KOPT-K1 (cell line): ENCODE measurements around the gene MAP3K13.
"Not testable (repeated sequence)": the region's sequence is repeated elsewhere in the genome, so short reads cannot be mapped to it uniquely, and the experiment has no call there.

Source experiments
- H3K27ac ChIP-seq: fragments of 200-600 bp; sonication (generic); 2 replicates; pipeline ENCODE4 v1.5.1; 2016; ENCODE audit warnings: antibody characterized with exemption, mild to moderate bottlenecking, low read depth, low read length; ENCODE audit not compliant: poor library complexity, severe bottlenecking
- H3K36me3 ChIP-seq: fragments of 200-600 bp; sonication (generic); 2 replicates; pipeline ENCODE4 v1.5.1; 2017; ENCODE audit warnings: antibody characterized with exemption, mild to moderate bottlenecking, low read length, moderate library complexity; ENCODE audit not compliant: insufficient read depth
- H3K9me3 ChIP-seq: fragments of 200-600 bp; sonication (generic); 2 replicates; pipeline ENCODE4 v1.5.1; 2017; ENCODE audit warnings: antibody characterized with exemption, low read length, mild to moderate bottlenecking; ENCODE audit not compliant: insufficient read depth, poor library complexity, severe bottlenecking

The MAP3K13 gene

DNA sequence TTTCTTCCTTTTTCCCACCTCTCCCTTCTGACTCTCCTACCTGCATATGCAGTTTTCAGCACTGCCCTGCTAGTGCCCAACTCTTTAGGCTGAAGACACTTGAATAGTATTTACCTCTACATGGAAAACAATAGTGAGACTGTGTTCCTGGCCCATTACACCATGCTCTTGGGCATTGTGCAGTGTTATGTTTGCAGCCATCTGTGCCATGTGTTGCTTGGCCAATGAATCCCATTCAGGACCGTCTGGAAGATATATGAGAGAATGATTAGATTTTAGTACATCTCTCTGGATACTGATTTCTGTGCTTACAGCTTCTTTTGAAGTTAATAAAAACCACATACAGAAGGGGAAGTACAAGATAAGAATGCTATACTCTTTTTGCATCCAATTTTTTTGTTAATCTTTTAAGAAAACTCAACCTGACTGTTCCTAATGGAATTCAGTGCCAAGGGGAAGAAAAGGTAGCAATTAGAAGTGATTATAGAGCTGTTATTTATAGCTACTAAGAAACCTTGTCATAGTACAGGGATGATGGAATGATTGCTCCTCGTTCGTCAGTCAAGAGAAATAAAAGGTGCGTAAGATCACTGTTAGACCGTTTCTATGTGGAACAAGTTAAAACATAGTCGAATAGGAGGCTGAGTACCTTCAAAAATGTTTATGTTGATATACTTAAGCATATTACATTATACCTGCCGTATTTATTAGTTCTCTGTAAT is 77.0 kb downstream of the MAP3K13 start:
- Histone ChIP-seq H3K9me3 (no peaks in the 10 kb centered on the region), H3K27ac (no peak overlapping the region), H3K36me3 (no peaks in the 10 kb centered on the region)

DNA sequence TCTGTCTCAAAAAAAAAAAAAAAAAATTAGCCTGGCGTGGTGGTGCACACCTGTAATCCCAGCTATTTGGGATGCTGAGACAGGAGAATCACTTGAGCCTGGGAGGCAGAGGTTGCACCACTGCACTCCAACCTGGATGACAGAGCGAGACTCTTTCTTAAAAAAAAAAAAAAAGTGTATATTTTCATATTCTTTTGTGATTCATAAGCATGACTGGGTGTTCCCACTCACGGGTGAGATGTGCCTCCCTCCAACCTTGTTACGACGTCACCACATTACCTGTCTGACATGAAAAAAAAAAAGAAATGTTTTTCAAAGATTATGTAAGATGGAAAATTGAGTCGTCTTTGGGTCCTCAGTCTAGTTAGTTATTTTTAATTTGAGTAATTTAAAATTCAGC is 79.1 kb downstream of the MAP3K13 start:
- no peaks in the 10 kb centered on the region for H3K9me3 ChIP-seq
- no peak overlapping the region for H3K27ac ChIP-seq
- no peaks in the 10 kb centered on the region for H3K36me3 ChIP-seq

DNA sequence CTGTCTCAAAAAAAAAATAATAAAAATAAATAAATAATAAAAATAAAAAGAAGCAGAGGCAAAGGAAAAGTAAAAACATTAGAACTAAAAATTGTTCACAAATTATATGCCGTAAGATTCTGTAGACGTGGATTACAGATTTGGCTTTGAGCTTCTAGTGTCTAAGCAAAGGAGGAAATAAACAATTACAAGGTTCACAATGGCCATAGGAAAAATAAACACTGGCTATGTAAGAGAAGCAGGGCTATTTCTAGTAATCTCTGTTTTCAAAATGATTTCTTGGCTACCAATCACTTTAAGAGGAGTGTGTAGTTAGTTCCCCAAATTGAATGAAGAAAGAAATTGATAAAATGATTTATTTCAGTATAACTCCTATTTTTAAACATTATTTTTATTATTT is 81.4 kb downstream of the MAP3K13 start:
- no peaks in the 10 kb centered on the region for H3K9me3 ChIP-seq
- no peak overlapping the region for H3K27ac ChIP-seq
- no peaks in the 10 kb centered on the region for H3K36me3 ChIP-seq

DNA sequence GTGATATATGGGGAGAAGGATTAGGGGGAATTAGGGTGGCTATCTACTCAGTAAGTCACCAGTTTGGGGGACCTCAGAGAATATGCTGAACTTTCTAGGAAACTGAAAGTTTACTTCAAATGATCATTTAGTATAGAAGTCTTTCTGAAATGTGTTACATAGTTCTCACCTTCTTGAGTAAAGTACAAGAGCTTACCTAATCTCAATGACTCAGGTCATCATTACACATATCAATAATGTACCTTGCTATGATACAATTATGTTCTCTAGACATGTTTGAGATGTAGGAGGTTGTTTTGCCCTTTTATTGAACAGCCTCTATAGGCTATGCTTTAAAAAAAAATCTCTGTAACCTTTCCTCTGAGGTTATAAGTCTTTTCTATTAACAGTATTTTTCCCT is 85.2 kb downstream of the MAP3K13 start:
- H3K36me3 ChIP-seq: no peaks in the 10 kb centered on the region
- H3K27ac ChIP-seq: no peak overlapping the region
- no peaks in the 10 kb centered on the region for H3K9me3 ChIP-seq

DNA sequence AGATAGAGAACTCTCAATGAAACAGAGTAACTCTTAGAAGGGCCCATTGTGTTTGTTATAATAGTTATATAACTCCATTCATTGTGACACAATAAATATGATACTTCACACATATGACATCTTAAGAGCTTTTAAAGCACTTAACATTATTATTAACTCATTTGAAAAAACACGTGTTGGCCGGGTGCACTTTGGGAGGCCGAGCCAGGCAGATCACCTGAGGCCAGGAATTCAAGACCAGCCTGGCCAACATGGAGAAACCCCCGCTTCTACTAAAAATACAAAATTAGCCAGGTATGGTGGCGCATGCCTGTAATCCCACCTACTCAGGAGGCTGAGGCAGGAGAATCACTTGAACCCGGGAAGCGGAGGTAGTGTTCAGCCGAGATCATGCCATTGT is 88.5 kb downstream of the MAP3K13 start:
- not testable (repeated sequence) for H3K9me3 ChIP-seq, H3K27ac ChIP-seq, H3K36me3 ChIP-seq

DNA sequence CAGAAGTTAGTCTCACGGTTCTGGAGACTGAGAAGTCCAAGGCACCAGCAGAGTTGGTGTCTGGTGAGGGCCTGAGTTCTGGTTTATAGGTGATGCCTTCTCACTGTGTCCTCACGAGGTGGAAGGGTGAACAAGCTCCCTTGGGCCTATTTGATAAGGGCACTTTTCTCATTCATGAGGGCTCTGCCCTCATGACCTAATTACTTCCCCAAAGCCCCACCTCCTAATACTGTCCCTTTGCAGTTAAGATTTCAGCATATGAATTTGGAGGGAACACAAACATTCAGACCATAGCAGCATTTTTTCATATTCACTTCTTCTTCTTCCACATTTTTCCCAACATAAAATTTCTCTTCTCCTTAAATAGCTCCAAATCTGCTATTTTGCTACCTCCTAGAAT is 94.4 kb downstream of the MAP3K13 start:
- Histone ChIP-seq H3K27ac (no peak overlapping the region), H3K36me3 (no peaks in the 10 kb centered on the region), H3K9me3 (no peaks in the 10 kb centered on the region)

DNA sequence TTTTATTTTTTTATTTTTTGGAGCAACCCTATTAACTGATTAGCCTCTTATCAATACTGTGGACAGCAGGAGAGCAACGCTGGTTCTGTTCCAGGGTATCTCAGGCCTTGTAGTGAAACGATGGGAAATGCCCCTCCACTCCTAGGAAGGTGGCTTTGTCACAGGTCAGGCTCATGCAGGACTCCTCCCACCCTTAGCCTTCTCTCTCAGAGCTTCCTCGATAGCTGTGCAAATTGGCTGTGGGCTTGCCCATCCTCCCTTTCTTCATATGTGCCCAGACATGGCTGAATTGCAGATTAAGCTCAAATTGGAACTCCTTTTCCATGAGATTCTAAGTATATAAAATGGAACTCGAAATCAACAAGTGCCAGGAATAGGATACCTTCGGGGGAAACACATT is 97.4 kb downstream of the MAP3K13 start:
- no peak overlapping the region for H3K27ac ChIP-seq
- H3K9me3 ChIP-seq: no peaks in the 10 kb centered on the region
- no peaks in the 10 kb centered on the region for H3K36me3 ChIP-seq

DNA sequence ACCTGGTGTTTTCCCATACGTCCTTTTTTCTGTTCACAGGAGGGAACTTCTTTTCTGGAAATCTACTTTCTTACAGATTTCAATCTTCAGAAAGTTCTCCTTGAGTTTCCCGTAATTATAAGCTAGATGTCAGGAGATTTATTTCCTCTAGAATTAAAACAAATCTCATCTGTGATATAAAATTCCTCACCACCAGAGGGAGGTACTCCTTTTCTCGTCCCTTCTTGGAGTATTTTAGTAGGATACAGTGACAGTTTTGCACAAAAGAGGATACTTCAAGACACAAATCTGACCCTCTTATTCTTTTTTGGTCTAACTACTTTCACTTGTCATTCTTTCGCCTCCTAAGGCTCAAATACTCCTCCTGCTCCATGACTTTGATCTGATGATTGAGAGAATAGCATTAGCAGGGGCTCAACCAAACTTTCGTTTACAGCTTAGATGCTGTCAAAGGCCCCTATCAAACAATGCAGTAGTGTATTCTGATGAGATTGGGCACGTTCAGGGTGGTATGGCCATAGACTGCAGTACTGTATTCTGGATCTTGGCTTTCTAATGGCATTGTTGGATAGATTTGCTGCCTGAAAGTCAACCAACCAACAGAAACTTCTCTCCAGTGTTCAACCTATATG is 97.9 kb downstream of the MAP3K13 start:
- Histone ChIP-seq H3K27ac (no peak overlapping the region), H3K9me3 (no peaks in the 10 kb centered on the region), H3K36me3 (no peaks in the 10 kb centered on the region)

DNA sequence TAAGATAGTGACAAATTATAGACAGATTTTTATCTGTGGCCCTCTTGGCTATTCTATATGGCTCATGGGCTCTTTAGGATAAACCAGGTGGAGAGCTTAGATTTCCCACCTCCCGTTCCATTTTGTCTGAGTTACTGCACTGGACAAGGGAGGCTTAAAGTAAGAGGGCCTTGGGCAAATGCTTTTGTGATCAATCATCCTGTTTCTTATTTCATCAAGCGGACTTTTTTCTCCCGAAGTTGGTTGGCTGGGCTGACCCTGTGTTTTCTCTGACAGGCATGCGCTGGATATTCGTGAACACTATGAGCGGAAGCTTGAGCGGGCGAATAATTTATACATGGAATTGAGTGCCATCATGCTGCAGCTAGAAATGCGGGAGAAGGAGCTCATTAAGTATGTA is 102.5 kb downstream of the MAP3K13 start:
- H3K36me3 ChIP-seq: no peaks in the 10 kb centered on the region
- H3K9me3 ChIP-seq: no peaks in the 10 kb centered on the region
- no peak overlapping the region for H3K27ac ChIP-seq

DNA sequence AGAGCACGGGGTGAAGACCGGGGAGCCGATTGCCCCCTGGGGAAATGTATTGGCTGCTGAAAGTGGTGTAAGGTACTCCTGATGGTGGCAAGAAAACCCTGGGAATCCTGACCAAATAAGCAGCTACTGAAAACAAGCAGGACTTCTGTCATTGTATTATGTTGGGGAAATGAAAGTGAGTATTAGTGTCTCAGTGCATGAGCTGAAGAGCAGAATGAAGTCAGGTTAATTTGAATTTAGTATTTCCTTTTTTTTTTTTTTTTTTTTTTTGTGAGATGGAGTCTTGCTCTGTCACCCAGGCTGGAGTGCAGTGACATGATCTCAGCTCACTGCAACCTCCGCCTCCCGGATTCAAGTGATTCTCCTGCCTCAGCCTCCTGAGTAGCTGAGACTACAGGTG is 103.2 kb downstream of the MAP3K13 start:
- H3K9me3 ChIP-seq, H3K27ac ChIP-seq, H3K36me3 ChIP-seq: not testable (repeated sequence)

DNA sequence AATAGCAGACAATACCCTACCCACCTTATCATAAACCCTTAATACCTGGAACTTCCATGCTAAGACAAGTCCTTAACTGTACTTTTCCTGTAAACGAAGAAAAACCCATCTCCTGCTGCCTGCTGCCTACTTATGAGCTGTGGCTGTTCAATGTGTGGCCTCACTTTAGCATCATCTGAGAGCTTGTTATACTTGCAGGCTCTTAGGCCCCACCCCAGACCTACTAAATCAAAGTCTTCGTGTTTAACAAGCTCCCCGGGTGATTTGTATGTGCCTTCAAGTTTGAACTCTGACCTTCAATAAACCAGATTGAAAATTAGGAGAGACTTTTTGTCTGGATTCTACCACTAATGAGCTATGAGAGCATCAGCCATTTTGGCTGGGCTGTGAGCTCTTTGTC is 106.6 kb downstream of the MAP3K13 start:
- Histone ChIP-seq H3K9me3 (no peaks in the 10 kb centered on the region), H3K27ac (no peak overlapping the region), H3K36me3 (no peaks in the 10 kb centered on the region)

DNA sequence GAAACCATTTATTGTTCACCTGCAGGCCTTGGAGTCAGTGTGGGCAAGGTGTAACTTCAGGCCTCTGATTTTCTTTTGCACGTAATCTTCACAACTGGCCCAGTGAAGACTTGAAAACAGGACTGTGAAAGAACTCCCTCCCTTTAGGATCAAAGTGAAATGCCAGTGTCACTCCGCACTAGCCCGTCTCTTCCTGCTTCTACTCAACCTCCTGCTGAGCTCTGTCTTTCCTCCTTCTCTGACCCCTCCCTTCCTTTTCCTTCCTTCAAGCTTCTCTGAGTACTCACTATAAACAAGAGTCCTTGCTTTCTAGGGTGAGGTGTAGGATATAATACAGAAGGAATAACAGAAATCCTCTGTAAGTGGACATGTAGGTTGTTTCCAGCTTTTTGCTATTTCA is 107.4 kb downstream of the MAP3K13 start:
- H3K27ac ChIP-seq: no peak overlapping the region
- no peaks in the 10 kb centered on the region for H3K36me3 ChIP-seq
- no peaks in the 10 kb centered on the region for H3K9me3 ChIP-seq

DNA sequence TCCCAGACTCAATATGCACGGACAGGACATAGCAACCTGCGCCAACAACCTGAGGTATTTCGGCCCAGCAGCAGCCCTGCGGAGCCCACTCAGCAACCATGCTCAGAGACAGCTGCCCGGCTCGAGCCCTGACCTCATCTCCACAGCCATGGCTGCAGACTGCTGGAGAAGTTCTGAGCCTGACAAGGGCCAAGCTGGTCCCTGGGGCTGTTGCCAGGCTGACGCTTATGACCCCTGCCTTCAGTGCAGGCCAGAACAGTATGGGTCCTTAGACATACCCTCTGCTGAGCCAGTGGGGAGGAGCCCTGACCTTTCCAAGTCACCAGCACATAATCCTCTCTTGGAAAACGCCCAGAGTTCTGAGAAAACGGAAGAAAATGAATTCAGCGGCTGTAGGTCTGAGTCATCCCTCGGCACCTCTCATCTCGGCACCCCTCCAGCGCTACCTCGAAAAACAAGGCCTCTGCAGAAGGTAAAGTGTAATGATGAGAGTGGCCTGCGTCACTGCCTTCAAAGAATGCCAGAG is 110.4 kb downstream of the MAP3K13 start:
- H3K27ac ChIP-seq: no peak overlapping the region
- no peaks in the 10 kb centered on the region for H3K9me3 ChIP-seq
- H3K36me3 ChIP-seq: no peaks in the 10 kb centered on the region

DNA sequence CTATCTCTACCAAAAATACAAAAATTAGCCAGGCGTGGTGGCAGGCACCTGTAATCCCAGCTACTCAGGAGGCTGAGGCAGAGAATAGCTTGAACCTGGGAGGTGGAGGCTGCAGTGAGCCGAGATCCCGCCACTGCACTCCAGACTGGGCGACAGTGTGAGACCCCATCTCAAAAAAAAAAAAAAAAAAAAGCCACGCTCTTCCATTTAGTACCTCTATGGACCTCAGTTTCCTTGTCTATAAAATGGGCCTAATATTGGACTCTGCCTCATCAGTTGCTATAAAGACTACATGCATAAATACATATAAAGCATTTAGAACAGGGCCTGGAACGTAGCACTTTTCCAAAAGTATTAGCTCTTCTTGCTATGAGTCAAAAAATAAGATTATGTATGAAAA is 112.0 kb downstream of the MAP3K13 start:
- H3K36me3 ChIP-seq, H3K9me3 ChIP-seq, H3K27ac ChIP-seq: not testable (repeated sequence)

DNA sequence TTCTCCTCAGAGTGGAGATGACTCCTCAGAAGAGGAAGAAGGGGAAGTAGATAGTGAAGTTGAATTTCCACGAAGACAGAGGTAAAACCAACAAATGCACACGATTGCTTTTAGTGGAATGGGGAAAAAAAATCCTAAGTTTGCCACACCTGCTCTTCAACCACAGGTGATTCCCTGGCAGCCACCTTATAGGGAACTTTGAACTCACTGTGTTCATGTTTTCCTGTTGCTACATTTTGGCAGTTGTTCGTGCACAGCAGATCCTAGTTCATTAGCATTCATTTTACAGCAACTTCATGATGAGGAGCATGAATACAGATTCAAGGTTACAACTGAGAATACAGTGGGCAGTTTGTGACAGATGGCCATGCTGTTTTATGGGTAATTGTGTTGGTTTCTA is 114.4 kb downstream of the MAP3K13 start:
- no peak overlapping the region for H3K27ac ChIP-seq
- no peaks in the 10 kb centered on the region for H3K36me3 ChIP-seq
- H3K9me3 ChIP-seq: no peaks in the 10 kb centered on the region

DNA sequence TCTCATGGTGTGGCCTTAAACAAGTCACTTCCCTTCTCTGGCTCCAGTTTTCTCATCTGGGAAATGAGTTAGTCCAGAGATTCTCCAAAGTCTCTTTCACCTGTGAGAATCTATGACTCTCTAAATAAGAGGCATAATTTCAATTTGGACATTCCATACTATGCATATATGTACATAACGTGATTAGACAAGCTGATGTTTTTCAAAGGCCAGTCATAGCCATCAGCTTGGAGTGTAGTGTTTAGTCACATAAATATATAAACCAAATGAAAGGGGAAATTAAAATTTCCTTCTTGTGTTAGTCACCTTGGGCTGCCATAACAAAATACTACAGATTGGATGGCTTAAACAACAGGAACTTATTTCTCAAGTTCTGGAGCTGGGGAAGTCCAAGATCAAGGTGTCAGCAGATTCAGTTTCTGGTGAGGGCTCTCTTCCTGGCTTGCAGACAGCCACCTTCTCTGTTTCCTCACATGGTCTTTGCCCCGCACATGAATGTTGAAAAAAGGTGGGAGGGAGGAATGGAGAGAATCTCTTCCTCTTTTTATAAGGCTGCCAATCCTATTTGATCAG is 116.5 kb downstream of the MAP3K13 start:
- no peaks in the 10 kb centered on the region for H3K36me3 ChIP-seq

More for the DNA sequence above, 116.5 kb downstream of the MAP3K13 start:
- no peak overlapping the region for H3K27ac ChIP-seq
- no peaks in the 10 kb centered on the region for H3K9me3 ChIP-seq
